Hippocampal formation (tissue), 2 donors: ENCODE measurements around the gene PLCG1.
"Not testable (repeated sequence)": the region's sequence is repeated elsewhere in the genome, so short reads cannot be mapped to it uniquely, and the experiment has no call there.

Source experiments
- DNase-seq, 2 donors: peaks; one replicate each; lab custom pipeline; 2025; lab: John Stamatoyannopoulos, UW

Gene PLCG1

GRCh38 chr20:41136680-41137613 is at the start of gene PLCG1:
TSS of gene PLCG1 (plus strand) at chr20:41137543. CDS start at chr20:41137642, 99 bp downstream.
- DNase-seq: peak; percentile 79 to 87

DNA sequence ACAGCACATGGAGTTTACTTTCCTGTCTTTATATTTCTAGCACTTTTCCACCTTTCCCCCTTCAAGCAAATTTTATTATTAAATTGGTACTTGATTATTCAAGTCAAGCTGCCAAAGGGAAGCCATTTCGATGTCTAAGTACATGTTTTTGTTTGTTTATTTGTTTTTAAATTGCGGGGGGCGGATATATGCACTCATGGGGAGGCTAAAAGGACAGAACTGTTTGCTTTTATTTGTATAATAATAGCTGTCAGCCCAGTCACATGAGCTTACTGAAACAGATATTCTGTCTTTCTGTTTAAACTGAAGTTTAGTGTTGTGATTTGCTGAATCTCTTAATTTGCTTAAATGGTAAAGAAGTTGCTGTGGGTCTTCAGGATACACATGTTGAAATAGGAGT is 49.6 kb upstream of the PLCG1 start:
- DNase-seq: no peak

GRCh38 chr20:41089555-41089954 is 47.8 kb upstream of the PLCG1 start:
- no peak for DNase-seq

DNA sequence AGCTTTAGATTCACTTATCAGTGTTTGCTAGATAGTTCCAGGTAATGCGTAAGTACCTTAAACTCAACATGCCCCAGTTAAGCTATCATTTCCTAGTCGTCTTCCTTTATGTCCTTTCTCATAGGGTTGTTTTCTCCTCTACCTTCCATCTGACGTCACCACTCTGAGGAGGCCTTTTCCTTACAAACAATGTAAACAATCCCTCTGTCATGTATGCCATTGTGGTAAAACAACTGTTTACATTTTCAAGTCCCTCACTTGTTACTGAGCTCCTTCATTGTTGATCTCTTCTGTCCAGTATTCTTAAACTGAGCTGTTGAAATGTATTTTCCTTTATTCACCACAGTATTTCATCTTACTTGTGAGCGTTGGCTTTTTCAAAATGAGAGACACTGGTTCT is 45.4 kb upstream of the PLCG1 start:
- no peak for DNase-seq

DNA sequence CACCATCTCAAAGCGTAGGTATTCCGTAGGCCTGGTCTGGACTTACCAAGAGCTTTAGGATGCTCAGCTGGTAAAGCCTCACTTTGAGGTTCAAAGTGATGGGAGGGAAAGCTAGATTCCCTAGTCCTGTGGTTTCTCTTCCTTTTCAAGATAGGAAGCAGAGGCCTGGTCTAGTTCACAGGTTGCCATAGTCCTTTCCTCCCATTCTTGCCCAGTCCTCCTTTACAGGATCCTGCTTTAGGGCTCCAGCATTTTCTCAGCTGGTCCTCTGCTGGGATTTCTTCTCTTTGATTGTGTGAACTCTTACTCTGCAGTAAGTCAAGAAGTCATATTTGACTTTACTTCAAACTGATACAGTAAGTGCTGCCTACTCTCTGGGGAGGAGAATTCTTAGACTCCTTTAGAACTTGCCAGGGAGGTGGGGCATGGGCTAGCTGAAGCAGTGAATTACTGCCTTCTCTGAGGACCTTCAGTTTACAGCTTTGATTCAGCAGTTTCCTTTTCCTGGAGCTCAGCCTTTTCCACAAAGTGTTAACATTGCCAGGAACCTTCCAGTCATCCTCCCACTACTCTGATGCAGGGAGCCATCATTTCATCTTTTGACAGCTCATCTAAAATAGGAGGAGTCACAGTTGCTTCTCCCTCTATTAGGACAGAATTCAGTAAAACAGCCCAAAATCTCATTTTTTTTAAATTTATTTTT is 42.8 kb upstream of the PLCG1 start:
- no peak for DNase-seq

DNA sequence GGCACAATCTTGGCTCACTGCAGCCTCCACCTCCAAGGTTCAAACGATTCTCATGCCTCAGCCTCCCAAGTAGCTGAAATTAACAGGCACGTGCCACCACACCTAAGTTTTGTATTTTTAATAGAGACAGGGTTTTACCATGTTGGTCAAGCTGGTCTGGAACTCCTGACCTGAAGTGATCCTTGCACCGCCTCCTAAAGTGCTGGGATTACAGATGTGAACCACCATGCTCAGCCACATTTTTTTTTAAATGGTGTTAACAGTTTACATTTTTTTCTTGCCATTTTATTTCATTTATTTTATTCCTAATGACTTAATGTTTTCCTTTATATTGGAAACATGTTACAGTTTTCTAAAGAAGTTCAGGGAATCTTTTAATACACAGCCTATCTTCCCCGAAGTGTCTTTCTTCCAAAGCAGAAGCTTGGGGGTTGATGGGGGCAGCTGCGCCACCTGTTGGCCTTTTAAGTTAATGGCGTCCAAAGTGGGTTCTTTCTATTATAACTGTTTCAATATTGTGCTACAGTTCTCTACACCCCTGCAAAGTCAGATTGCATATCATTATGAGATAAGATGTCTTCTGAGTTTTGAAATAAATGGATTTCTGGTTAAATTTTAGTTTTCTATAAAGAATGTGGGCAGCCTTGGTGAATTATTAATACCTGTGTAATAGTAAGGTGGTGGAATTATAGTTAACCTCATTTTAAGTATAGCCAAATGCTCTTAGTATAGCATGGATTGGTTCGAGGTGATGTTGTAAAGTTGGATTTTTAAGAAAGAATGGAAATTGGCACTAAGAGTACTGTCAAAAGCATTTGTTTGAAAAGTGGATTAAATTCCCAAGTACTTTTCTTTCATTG is 42.0 kb upstream of the PLCG1 start:
- peak; percentile 11 to 64 for DNase-seq

DNA sequence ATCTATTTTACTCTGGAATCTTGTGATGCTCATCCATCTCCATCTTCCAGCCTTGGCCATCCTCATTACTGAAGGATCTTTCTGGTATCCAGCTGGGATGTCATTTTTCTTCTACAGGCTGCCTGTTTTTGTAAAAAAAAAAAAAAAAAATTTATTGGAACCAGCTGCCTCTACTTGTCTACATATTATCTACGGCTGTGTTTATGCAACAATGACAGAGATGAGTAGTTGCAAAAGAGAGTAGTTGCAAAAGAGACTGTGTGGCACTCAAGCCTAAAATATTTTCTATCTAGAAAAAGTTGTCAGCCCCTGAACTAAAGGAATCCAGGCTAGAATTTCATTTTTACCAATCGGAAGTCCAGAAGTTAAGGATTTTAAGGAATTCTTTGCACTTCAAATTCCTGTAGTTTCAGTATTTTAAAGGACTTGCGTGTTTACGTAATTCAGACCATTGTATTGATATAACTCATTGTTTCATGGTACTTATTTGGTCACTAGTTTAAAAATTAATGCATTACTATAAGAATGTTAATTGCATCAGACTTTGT is 38.6 kb upstream of the PLCG1 start:
- DNase-seq: no peak

- DNase-seq: no peak
These were observed 37.3 kb upstream of the PLCG1 start for GRCh38 chr20:41100001-41100480.

DNA sequence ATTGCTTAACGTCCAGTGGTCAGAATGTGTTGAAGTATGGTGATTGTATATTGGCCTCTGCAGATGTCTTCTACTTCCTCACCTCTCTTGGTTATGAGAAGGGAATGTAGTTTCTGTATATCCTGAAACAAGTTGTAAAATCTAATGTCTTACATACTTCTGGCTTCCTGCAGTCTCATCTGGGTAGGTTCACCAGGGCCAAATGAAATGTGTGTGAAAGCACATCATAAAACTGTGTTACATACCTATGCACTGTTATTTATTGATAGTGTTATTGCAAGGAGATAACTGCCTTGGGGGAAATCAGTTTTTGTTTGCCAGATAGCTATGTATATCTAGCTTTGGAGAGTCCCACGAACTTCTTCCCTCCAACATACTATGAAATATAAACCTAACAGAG is 35.7 kb upstream of the PLCG1 start:
- no peak for DNase-seq

GRCh38 chr20:41108531-41108930 is 28.8 kb upstream of the PLCG1 start:
- DNase-seq: no peak

DNA sequence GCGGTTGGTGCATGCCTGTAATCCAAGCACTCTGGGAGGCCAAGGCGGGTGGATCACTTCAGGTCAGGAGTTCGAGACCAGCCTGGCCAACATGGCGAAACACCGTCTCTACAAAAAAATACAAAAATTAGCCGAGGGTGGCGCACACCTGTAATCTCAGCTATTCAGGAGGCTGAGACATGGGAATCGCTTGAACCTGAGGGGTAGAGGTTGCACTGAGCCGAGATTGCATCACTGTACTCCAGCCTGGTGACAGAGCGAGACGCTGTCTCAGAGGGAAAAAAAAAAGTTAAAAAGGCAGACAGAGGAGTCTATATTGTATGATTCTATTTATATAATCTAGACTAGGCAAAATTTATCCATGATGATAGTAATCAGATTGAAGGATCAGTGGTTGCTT is 27.3 kb upstream of the PLCG1 start:
- DNase-seq: no peak

- no peak for DNase-seq
These were observed 26.3 kb upstream of the PLCG1 start for GRCh38 chr20:41110930-41111577.

DNA sequence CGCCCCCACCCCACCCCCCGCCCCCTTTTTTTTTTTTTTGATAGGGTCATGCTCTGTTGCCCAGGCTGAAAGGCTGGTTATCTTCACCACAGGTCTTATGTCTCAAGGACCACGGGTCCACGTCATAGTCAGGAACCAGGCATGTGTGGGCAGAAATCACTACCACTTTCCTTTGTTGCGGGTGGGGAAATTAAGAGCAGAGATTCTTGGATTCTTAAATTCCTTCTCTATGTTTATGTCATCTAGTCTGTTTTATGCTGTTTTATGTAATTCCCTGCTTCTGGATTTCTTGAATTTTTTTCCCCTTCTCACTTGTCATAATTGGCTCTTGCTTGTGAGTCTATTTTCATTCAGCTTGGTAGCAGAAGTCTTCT is 25.8 kb upstream of the PLCG1 start:
- no peak for DNase-seq

GRCh38 chr20:41116282-41116956 is 20.9 kb upstream of the PLCG1 start:
- no peak for DNase-seq

DNA sequence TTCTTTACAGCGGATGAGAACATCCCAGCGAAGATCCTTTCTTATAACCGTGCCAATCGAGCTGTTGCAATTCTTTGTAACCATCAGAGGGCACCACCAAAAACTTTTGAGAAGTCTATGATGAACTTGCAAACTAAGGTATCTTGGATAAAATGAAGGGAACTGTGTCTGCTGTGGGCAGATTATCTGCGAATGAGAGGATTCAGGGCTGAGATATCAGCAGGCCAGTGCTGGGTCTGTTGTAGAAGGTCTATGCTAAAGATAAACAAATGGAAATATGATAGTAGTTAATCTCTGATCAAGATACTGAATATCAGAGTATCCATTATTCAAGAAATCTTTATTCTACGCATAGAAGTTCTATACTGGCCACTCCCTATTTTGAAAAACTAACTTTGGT is 19.2 kb upstream of the PLCG1 start:
- DNase-seq: not testable (repeated sequence)

- no peak for DNase-seq
These were observed 18.7 kb upstream of the PLCG1 start for GRCh38 chr20:41118632-41119031.

- peak; percentile 44 to 67 for DNase-seq
These were observed 17.5 kb upstream of the PLCG1 start for GRCh38 chr20:41119614-41120561.

GRCh38 chr20:41121399-41121798 is 15.9 kb upstream of the PLCG1 start:
- no peak for DNase-seq

DNA sequence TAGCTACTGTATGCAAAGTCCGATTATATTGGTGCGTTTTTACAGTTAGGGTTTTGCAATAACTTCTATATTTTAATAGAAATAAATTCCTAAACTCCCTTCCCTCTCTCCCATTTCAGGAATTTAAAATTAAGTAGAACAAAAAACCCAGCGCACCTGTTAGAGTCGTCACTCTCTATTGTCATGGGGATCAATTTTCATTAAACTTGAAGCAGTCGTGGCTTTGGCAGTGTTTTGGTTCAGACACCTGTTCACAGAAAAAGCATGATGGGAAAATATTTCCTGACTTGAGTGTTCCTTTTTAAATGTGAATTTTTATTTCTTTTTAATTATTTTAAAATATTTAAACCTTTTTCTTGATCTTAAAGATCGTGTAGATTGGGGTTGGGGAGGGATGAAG is 13.7 kb upstream of the PLCG1 start:
- DNase-seq: no peak
